ENCODE results near the gene UBE2S.
"Not testable (repeated sequence)": the region's sequence is repeated elsewhere in the genome, so short reads cannot be mapped to it uniquely, and the experiment has no call there.

The UBE2S gene

GRCh38 chr19:55451163-55451964 lies 43.8 kb upstream of the UBE2S start:
- Histone ChIP-seq H3K4me2 (peak overlapping the region; percentile 80 to 96 (median 90)), H3K27me3 (peaks cover 58 to 80% (median 73%) of the 10 kb centered on the region in 11 experiments), H3K27ac (no peak overlapping the region), H3K4me1 (peaks cover 8 to 16% (median 13%) of the 10 kb centered on the region in 10 experiments; a peak in 19 of 20 replicates), H3K9me3 (replicated peaks in 1 of 11) (peaks cover 0 to 9% (median 0%) of the 10 kb centered on the region in 11 experiments; a peak in 6 of 22 replicates), H3K9ac (peak overlapping the region in 5 of 11 experiments; percentile 28 to 63 (median 46); a peak in 8 of 22 replicates), H3K36me3 (peaks cover 10 to 30% (median 23%) of the 10 kb centered on the region in 11 experiments; a peak in 19 of 22 replicates), H4K20me1 (peaks cover 0 to 59% (median 40%) of the 10 kb centered on the region in 11 experiments; a peak in 21 of 22 replicates), H3K4me3 (peak overlapping the region; percentile 26 to 63 (median 54); a peak in 19 of 20 replicates)
- TF ChIP-seq Cebpa-rat (IDR thresholded peaks at IDR 0.05): no peak

- peaks cover 8 to 19% (median 13%) of the 10 kb centered on the region in 10 experiments; a peak in 19 of 20 replicates for H3K4me1 ChIP-seq
- peaks cover 0 to 49% (median 27%) of the 10 kb centered on the region in 11 experiments; a peak in 20 of 22 replicates for H4K20me1 ChIP-seq
These were observed 41.9 kb upstream of the UBE2S start for GRCh38 chr19:55449469-55449868.

GRCh38 chr19:55448175-55448490 lies 40.5 kb upstream of the UBE2S start:
- not testable (repeated sequence) for H3K27ac ChIP-seq; H3K9me3 ChIP-seq (replicated peaks in 1 of 11); H3K4me2 ChIP-seq; H3K4me3 ChIP-seq; H3K9ac ChIP-seq; H3K36me3 ChIP-seq
- Histone ChIP-seq H4K20me1 (peaks cover 0 to 37% (median 14%) of the 10 kb centered on the region in 11 experiments; a peak in 19 of 22 replicates), H3K4me1 (peaks cover 8 to 19% (median 13%) of the 10 kb centered on the region in 10 experiments; a peak in 19 of 20 replicates), H3K27me3 (peaks cover 88 to 99% (median 98%) of the 10 kb centered on the region in 11 experiments)

More at GRCh38 chr19:55449469-55449868, 41.9 kb upstream of the UBE2S start:
- no peak overlapping the region for H3K27ac ChIP-seq
- no peak overlapping the region for H3K4me2 ChIP-seq
- no peak overlapping the region for H3K4me3 ChIP-seq
- peaks cover 5 to 11% (median 9%) of the 10 kb centered on the region in 11 experiments; a peak in 15 of 22 replicates for H3K36me3 ChIP-seq
- peaks cover 76 to 99% (median 92%) of the 10 kb centered on the region in 11 experiments for H3K27me3 ChIP-seq
- H3K9ac ChIP-seq: no peak overlapping the region
- peaks cover 0 to 9% (median 0%) of the 10 kb centered on the region in 11 experiments; a peak in 6 of 22 replicates for H3K9me3 ChIP-seq (replicated peaks in 1 of 11)
- no peak for TF ChIP-seq Cebpa-rat (IDR thresholded peaks at IDR 0.05)

- peaks cover 0 to 34% (median 12%) of the 10 kb centered on the region in 11 experiments; a peak in 19 of 22 replicates for H4K20me1 ChIP-seq
- no peaks in the 10 kb centered on the region for H3K36me3 ChIP-seq
- no peak overlapping the region for H3K9ac ChIP-seq
- peaks cover 0 to under 1% (median 0%) of the 10 kb centered on the region in 11 experiments; a peak in 2 of 22 replicates for H3K9me3 ChIP-seq (replicated peaks in 1 of 11)
- no peak for TF ChIP-seq Cebpa-rat (IDR thresholded peaks at IDR 0.05)
- H3K4me3 ChIP-seq: no peak overlapping the region
- H3K27ac ChIP-seq: no peak overlapping the region
- peaks cover 88 to 99% (median 98%) of the 10 kb centered on the region in 11 experiments for H3K27me3 ChIP-seq
- H3K4me1 ChIP-seq: peaks cover 7 to 17% (median 12%) of the 10 kb centered on the region in 10 experiments; a peak in 19 of 20 replicates
- H3K4me2 ChIP-seq: no peak overlapping the region
These were observed 40.0 kb upstream of the UBE2S start for GRCh38 chr19:55447421-55448174.

GRCh38 chr19:55446060-55446459 lies 38.5 kb upstream of the UBE2S start:
- Histone ChIP-seq H3K27me3 (peaks cover 88 to 99% (median 98%) of the 10 kb centered on the region in 11 experiments), H3K27ac (no peak overlapping the region), H3K9me3 (replicated peaks in 1 of 11) (no peaks in the 10 kb centered on the region; a peak in 1 of 22 replicates), H3K4me3 (no peak overlapping the region), H3K4me1 (peaks cover 0 to 10% (median 10%) of the 10 kb centered on the region in 10 experiments; a peak in 16 of 20 replicates), H3K4me2 (no peak overlapping the region), H3K9ac (no peak overlapping the region), H4K20me1 (peaks cover 0 to 33% (median 5%) of the 10 kb centered on the region in 11 experiments; a peak in 11 of 22 replicates), H3K36me3 (no peaks in the 10 kb centered on the region)
- TF ChIP-seq Cebpa-rat (IDR thresholded peaks at IDR 0.05): no peak

GRCh38 chr19:55444646-55445045 lies 37.1 kb upstream of the UBE2S start:
- H3K4me3 ChIP-seq: no peak overlapping the region
- no peak overlapping the region for H3K9ac ChIP-seq
- H3K27ac ChIP-seq: no peak overlapping the region
- peaks cover 0 to 6% (median 0%) of the 10 kb centered on the region in 11 experiments; a peak in 1 of 22 replicates for H3K9me3 ChIP-seq (replicated peaks in 1 of 11)
- peaks cover 0 to 22% (median 17%) of the 10 kb centered on the region in 10 experiments; a peak in 16 of 20 replicates for H3K4me1 ChIP-seq
- H4K20me1 ChIP-seq: peaks cover 0 to 39% (median 5%) of the 10 kb centered on the region in 11 experiments; a peak in 12 of 22 replicates
- H3K4me2 ChIP-seq: no peak overlapping the region
- TF ChIP-seq Cebpa-rat (IDR thresholded peaks at IDR 0.05): no peak
- peaks cover 90 to 99% (median 99%) of the 10 kb centered on the region in 11 experiments for H3K27me3 ChIP-seq
- H3K36me3 ChIP-seq: no peaks in the 10 kb centered on the region

GRCh38 chr19:55443824-55444480 lies 36.4 kb upstream of the UBE2S start:
- Histone ChIP-seq H3K27ac (no peak overlapping the region), H4K20me1 (peaks cover 0 to 45% (median 6%) of the 10 kb centered on the region in 11 experiments; a peak in 11 of 22 replicates), H3K4me1 (peaks cover 0 to 22% (median 17%) of the 10 kb centered on the region in 10 experiments; a peak in 16 of 20 replicates), H3K27me3 (peaks cover 90 to 99% (median 99%) of the 10 kb centered on the region in 11 experiments), H3K9me3 (replicated peaks in 1 of 11) (peaks cover 0 to 8% (median 0%) of the 10 kb centered on the region in 11 experiments; a peak in 2 of 22 replicates), H3K4me2 (no peak overlapping the region), H3K4me3 (no peak overlapping the region), H3K36me3 (no peaks in the 10 kb centered on the region), H3K9ac (no peak overlapping the region)
- no peak for TF ChIP-seq Cebpa-rat (IDR thresholded peaks at IDR 0.05)

Measured in BLaER1 treated with 17β-estradiol and CSF1 and Interleukin-3, amounts not matched to agents 10 nM and 100 nM (cell line).